GM18517 (cell line): Measurements from ENCODE around the gene DNAH8.

Source experiments
- ATAC-seq: cut with Tn5 transposase; IDR thresholded peaks from one replicate; pipeline ENCODE4 v1.9.1; 2021; ENCODE audit warnings: mild to moderate bottlenecking, moderate library complexity; ENCODE audit not compliant: unreplicated experiment

DNAH8 gene

GRCh38 chr6:39004801-39005200 is 289.7 kb downstream of the DNAH8 start:
- ATAC-seq = no peak

GRCh38 chr6:39005774-39006173 is 290.7 kb downstream of the DNAH8 start:
- ATAC-seq = no peak

- no peak for ATAC-seq
Measured at GRCh38 chr6:39007575-39007974, 292.5 kb downstream of the DNAH8 start.

GRCh38 chr6:39008737-39009136 is 293.6 kb downstream of the DNAH8 start:
- no peak for ATAC-seq

- no peak for ATAC-seq
Measured at GRCh38 chr6:39009476-39009875, 294.4 kb downstream of the DNAH8 start.

- ATAC-seq = no peak
Measured at GRCh38 chr6:39016839-39017546, 301.9 kb downstream of the DNAH8 start.

GRCh38 chr6:39017547-39017880 is 302.4 kb downstream of the DNAH8 start:
- no peak for ATAC-seq

GRCh38 chr6:39018103-39018502 is 303.0 kb downstream of the DNAH8 start:
- no peak for ATAC-seq

GRCh38 chr6:39020136-39020535 is 305.0 kb downstream of the DNAH8 start:
- ATAC-seq = no peak

GRCh38 chr6:39021041-39021440 is 305.9 kb downstream of the DNAH8 start:
- no peak for ATAC-seq

- ATAC-seq = no peak
Measured at GRCh38 chr6:39021779-39022178, 306.7 kb downstream of the DNAH8 start.

GRCh38 chr6:39026175-39026574 is 311.1 kb downstream of the DNAH8 start:
- ATAC-seq = no peak

GRCh38 chr6:39029156-39030011 is 314.3 kb downstream of the DNAH8 start:
- ATAC-seq = no peak

- no peak for ATAC-seq
Measured at GRCh38 chr6:39035681-39036080, 320.6 kb downstream of the DNAH8 start.

GRCh38 chr6:39037082-39037508 is 322.0 kb downstream of the DNAH8 start:
- no peak for ATAC-seq

GRCh38 chr6:39037707-39038106 is 322.6 kb downstream of the DNAH8 start:
- no peak for ATAC-seq

GRCh38 chr6:39040080-39040673 is 325.1 kb downstream of the DNAH8 start:
- no peak for ATAC-seq

- ATAC-seq = no peak
Measured at GRCh38 chr6:39041072-39041471, 326.0 kb downstream of the DNAH8 start.

GRCh38 chr6:39043776-39044175 is 328.7 kb downstream of the DNAH8 start:
- ATAC-seq = no peak

GRCh38 chr6:39044181-39044580 is 329.1 kb downstream of the DNAH8 start:
- no peak for ATAC-seq

- no peak for ATAC-seq
Measured at GRCh38 chr6:39047434-39048327, 332.6 kb downstream of the DNAH8 start.
